Fibroblast of skin of back (primary cell): ENCODE measurements around the gene NFS1.
"Not testable (repeated sequence)": the region's sequence is repeated elsewhere in the genome, so short reads cannot be mapped to it uniquely, and the experiment has no call there.

Source experiments
- DNase-seq: peaks from one replicate; pipeline ENCODE4 v3.0.0-alpha.2; 2013

NFS1 gene

DNA sequence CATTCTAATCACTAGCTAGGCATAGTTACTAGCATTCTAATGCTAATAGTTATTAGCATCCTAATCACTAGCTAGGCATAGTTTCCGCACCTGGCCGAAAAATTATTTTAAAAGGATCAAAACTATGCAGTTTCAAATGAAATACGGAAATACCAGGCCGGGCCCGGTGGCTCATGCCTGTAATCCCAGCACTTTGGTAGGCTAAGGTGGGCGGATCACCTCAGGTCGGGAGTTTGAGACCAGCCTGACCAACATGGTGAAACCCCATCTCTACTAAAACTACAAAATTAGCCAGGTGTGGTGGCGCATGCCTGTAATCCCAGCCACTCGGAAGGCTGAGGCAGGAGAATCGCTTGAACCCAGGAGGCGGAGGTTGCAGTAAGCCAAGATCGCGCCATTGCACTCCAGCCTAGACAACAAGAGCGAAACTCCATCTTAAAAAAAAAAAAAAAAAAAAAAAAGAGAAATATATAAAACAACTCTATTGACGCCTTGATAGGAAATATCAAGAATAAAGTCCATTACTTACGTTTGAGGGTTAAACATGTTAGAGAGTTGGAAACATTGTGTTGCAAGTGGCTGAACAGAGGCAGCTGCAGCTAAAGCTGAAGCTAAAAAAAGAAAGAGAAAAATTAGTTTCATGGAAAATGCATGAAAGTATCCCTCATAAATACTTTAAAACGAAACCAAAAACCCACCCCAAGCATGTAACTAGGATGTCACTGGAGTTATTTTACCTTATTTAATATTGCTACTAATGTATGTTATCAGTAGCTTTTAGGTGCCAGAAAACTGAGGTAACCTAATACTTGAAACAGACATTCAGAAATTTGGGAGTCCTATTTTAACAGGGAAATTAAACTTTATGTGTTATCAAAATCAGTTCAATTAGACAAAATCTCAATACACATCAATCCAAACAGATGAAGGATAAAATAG, 7.7 kb upstream of the NFS1 start:
- DNase-seq, result not testable (repeated sequence)

DNA sequence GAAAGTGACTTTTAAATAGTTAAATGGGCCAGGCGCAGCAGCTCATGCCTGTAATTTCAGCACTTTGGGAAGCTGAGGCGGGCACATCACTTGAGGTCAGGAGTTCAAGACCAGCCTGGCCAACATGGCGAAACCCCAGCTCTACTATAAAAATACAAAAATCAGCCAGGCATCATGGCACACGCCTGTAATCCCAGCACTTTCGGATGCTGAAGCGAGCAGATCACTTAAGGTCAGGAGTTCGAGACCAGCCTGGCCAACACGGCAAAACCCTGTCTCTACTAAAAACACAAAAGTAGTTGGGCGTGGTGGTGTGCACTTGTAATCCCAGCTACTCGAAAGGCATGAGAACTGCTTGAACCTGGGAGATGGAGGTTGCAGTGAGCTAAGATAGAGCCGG, 6.7 kb upstream of the NFS1 start:
- DNase-seq, result not testable (repeated sequence)

DNA sequence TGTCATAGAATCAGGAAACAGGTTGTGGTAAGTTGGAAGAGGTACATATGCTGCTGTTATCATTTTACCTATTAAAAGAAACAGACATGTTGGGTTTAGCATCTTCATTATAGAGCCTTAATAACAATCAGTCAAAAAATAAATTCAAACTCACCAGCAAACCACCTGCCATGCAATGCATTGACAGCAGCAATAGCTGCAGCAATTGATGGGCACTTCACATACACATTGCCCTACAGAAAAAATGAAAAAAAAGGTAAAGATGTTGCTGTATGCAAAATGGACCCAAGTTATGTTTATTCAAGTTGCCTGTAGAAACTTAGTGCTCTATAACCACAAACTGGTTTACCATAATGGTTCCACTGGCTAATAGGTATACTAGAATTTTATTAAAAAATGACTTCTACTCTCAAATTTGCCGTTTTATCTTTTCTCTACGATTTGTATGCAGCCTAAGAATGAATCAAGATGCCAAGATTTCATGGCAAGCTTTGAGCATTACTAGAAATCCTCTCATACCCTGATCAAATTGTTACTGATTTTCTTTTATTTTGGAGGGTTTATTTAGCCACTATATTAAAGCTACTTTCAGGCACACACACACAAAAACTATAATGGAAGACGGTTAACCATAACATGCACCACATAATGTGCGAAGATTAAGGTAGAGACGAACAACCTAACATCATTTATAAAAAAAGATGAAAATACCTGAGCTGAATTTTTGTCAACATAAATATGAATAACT, 5.5 kb upstream of the NFS1 start:
- no peak for DNase-seq

DNA sequence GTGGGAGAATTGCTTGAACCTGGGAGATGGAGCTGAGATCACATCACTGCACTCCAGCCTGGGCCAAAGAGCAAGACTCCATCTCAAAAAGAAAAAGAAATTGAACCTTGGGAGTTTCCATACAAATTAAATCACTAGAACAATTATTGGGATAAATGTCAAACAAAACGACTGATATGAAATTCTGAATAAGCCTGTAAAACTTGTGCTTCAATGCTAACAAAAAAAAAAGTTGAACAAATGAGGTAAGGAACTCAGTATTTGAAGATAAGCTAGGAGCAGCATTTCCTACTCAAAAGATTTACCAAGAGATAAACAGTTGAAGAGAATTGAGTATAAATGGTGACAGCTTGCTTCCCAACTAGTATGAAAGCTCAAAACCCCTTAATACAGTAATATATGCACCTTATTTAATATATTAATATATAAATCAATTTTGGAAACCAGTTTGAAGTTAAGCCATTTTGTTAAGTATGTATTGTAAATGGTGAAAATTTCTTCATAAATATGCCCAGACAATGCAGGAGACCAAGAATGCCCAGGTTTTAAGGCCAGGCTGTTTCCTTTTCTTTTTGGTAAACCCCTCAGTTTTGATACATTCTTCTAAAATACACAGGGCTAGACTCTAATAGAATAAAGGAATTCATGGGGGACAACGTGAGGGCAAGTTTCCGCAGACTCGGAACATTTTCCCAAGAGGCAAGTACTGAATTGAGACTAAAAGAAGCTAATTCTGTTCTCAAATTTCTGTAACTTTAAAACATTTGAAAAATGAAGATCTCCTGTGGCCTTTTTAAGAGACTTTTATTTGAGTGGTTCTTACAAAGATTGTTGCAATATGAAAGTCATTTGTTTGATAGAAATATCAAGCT, 3.9 kb upstream of the NFS1 start:
- no peak for DNase-seq

DNA sequence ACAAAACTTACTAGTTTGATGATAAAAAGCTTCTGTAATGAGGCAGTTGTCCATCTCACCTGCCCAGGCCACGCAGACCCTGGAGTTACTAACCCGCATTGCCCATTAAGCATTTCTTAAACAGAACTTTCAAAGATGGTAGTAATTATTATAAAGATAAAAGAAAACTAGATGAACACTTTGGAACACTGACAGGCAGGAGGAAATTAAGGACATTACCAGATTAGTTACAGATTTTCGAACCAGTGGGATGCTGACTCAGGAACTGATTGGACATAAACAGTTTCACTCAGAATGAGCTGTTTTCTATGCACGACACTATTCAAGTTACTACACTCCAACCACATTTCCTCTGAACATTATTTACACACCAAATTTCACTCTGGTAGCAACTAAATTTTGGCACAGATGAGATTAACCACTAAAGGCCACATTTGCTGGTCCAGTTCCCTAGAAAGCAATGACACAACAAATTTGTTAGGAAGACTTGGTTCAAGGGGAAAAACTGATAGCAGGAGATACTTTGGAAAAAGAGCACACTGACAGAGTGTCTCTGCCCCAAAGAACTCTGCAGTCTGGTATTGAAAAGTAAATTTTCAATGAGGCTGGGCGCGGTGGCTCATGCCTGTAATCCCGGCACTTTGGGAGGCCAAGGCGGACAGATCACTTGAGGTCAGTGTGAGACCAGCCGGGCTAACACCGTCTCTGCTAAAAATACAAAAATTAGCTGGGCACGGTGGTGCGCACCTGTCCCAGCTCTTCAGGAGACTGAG, 3.1 kb upstream of the NFS1 start:
- no peak for DNase-seq

DNA sequence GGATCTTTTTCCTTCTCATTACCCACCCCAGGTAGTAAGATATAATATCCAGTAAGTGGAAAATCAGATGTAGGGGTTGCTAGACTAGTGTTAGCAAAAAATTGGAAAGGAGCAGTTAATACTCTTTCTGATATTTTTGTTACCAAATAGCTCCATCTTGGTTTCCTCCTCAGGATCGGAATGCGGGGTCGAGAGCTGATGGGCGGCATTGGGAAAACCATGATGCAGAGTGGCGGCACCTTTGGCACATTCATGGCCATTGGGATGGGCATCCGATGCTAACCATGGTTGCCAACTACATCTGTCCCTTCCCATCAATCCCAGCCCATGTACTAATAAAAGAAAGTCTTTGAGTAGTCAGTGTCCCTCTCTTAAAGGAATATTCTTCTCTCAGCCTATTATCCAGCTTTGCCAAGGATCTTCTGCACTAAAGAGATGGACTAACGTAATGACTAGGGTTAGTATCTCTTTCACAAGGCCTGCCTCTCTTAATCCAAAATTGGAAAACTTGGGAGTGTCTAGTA, 1.5 kb upstream of the NFS1 start:
- no peak for DNase-seq

DNA sequence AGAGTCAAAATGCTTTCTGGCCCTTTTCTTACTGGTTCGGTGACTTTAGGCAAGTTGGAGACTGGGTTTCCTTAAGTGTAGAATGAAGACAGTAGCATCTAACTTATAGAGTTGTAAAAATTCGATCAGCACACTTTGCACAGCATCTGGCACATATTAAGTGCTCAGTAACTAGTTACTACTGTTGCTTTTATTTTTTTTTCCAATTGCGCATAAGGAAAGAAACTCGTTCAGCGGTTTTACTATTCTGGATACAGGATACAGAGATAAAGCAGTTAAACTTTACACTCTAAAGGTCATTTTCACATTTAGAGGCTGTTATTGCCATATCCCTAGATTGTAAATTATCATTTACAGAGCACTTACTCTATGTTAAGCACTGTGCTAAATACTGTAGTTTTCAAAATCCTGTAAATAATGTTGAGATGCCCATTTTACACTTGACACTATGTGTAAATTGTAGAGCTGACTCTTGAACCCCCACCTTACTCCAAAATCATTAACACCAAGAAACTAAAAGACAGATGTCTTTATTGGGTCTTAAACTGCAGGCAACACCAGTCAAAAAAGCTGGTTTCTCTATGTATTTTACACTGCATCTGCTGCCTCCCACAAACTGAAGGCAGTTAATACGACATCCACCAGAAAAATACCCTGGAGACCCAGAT, 939 bp upstream of the NFS1 start:
- no peak for DNase-seq

DNA sequence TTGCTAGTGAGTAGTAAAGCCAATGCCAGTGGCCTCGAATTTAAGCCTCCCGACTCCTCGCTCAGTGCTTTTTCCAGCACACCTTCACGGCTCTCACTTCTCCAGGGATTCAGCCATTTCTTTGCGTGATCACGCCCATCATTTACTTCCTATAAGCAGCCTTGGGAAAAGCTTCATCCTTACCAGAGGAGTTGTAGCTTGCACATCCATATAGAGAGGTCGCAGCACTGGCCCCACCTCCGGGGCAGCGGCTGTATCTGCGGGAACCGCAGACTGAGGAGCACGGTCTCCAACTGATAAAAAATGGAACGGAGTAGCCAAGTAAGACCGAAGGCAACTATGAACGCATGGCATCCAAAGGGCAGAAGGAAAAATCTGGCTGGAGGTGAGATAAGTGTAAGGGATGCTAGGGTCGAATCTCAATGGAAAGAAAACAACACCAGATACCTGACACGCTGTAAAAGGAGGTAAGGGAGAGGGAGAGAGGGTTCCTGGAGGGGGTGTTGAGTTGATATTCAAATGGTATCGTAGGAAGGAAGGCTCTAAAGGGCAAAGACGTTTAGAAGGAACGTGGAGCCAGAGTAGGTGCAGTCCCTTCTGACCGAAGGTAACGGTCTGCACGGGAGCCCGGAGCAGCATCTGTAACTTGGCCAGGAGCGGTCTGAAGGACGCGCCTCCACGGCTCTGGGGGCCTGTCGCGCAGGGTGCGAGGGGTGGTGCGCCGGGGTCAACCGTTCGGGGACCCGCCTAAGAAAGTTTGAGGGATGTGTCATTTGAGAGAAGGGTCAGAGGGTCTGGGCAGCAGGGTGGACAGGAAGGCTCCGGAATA, 640 bp downstream of the NFS1 start:
- DNase-seq, result no peak

DNA sequence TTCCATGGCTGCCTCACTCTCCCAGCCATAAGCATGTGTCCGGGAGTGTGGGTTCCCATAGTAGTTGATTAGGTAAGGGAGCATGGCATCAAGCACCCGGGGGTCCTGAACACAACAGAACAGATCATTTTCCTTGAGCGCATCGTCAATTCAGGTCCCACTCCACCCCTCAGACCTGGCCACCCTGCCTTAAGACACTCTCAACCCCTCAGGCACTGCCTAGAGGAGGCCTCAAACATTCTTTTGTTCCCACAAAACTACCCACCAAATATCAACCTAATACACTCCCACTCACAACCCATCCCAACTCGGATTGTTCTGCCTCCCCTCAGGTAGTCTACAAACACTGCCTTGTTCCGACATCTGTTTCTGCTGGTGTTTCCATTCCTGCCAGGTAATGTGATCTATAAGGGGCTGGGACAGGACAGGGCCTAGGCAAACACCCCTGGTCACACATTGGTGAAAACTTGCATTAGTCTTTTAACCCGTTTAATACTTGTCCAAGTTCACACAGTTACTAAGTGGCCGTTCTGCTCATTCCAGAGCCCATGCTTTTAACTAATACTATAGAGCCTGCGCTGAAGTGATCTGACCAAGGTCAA, 1.4 kb downstream of the NFS1 start:
- DNase-seq, result no peak

DNA sequence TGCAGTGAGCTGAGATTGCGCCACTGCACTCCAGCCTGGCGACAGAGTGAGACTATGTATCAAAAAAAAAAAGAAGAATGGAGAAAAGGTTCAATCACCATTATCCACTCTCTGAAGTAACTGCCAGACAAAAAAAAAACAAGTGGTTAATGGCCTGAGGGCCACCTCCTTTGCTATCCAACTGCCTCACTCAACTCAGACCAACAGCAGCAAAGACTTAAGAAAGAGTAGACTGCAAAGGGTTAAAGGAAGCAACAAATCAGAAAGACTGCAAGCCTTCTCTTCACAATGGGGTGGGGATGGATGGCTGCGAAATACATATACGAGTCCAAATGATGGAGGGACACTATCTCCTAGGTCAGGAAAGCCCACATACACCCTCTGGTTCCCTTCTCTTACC, 3.2 kb downstream of the NFS1 start:
- no peak for DNase-seq

DNA sequence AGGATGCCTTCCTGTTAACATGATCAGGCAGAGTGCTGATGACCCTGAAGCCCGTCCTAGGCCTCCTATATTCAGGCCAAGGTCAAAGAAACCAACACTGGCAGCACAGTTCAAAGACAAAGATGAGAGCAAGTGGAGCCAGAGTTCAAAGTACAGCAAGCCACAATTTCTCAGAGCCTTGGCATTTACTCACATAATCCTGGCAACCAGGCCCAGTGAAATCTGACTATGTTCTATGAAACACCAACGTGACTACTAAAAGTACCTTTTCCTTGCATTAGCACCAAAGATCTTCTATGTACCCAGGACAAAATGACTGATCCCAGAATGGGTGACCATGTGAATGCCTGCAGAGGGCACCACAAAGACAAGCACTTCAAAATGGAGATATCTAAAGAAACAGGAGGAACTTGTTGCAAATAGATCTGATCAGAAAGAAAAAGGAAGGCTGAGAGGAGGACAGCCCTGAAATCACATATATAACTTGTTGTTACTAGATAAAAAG, 3.9 kb downstream of the NFS1 start:
- DNase-seq, result no peak

DNA sequence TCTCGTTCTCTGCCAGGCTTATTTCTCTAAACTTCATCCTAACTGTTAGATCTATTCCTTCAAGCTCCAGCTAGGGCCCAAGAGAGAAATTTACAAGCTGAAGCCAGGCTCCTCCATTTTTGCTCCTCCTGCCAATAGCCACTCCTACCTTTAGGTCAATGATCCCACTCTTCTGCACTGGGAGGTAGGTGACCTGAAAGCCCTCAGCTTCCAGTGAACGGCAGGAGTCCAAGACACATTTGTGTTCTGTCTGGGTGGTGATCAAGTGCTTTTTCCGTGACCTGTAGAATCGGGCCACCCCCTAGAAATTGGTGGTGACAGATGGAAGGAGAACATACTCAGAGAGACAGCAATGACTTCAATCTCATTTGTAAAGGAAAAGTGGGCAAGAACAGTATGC, 8.9 kb downstream of the NFS1 start:
- DNase-seq, result no peak

DNA sequence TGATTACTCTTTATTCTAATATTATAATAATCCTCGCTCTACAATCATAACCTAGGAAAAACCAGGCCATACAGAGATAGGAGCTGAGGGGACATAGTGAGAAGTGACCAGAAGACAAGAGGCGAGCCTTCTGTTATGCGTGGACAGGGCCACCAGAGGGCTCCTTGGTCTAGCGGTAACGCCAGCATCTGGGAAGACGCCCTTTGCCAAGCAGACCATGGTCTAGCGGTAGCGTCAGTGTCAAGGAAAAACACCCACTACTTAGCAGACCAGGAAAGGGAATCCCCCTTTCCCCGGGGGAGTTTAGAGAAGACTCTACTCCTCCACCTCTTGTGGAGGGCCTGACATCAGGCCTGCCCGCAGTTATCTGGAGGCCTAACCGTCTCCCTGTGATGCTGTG, 12.3 kb downstream of the NFS1 start:
- DNase-seq, result not testable (repeated sequence)

DNA sequence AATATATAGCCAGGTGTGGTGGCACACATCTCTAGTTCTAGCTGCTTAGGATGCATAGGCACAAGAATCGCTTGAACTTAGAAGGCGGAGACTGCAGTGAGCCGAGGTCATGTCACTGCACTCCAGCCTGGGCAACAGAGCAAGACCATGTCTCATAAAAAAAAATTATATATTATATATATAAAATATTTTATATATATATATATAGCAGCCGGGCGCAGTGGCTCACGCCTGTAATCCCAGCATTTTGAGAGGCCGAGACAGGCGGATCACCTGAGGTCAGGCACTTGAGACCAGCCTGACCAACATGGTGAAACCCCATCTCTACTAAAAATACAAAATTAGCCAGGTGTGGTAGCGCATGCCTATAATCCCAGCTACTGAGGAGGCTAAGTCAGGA, 13.8 kb downstream of the NFS1 start:
- DNase-seq, result not testable (repeated sequence)

DNA sequence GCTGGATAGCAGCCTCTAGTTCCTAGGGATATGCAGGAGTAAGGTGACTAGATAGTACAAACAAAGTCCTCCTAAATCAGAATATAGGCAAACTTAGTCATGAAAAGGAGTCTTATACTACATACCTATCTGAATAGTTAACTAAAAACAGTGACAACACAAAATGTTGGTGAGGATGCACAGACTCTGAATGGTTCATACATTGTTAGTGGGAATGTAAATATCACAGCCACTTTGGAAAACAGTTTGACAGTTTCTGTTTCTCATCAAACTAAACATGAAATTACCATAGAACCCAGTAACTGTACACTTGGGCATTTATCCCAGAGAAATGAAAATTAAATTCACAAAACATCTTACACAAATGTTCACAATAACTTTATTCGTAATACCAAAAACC, 17.2 kb downstream of the NFS1 start:
- DNase-seq, result no peak

DNA sequence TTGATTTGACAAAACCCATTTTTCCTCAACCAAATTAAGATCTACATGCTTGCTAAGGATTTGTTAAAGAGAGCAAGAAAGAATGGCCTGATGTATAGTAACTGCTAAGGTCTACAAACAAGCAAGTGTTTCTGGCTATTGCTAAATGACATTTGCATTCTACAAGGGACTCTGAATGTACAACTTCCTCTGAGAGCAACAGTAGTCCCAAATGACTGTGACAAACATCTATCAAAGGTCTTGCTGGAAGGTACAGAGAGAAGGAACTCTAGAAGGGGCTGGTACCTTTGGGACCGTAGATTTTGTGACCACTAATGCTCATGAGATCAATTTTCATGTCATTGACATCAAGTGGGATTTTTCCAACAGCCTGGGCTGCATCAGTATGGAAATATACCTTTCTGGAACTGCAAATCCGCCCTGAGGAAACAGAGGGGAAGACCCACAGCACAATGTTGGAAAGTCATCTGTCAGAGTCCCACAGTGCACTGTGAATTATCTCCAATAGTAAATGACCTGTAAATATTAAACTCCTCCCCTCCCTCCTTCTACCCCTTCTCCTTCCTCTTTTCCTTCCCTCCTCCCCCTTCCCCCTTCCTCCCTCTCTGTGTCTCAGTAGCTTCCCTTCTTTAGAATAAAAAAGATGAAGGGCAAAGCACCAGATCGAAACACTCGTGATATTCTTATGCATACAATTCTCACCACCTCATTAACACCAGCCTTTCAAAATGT, 18.5 kb downstream of the NFS1 start:
- DNase-seq, result no peak

DNA sequence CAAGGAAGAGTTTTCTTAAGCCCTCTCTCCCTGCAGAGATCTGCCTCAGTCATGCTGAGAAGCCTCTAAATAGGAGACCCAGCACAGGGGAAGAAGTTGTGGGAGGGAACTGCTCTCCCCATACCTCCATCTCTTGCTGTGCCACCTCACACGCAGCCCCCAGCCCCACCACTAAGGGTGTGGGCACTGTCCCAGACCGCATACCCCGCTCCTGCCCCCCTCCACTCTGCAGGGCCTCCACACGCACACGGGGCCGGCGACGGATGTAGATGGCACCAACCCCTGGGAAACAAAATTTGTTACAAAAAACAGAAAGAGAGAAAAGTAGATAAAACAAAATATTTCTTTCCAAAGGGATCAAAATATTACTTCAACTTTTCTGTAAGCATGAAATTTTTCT, 24.2 kb downstream of the NFS1 start:
- no peak for DNase-seq

DNA sequence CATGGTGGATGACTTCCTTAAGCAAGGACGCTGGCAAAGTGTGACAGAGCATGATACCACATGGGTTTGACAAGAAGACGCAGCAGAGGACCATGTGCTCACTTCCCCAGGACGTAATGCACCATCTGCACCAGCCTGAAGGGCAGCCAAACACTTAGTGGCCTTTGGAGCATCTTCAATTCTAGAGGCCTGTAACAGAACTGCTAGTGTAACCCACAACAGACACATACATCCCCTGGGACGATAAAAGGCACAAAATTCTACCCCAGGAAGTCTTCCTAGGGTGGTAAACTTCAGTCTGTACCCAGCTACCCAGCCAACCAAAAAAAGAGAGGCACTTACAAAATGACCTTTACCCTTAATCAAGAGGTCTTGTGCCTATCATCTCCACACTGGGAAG, 25.3 kb downstream of the NFS1 start:
- no peak for DNase-seq

DNA sequence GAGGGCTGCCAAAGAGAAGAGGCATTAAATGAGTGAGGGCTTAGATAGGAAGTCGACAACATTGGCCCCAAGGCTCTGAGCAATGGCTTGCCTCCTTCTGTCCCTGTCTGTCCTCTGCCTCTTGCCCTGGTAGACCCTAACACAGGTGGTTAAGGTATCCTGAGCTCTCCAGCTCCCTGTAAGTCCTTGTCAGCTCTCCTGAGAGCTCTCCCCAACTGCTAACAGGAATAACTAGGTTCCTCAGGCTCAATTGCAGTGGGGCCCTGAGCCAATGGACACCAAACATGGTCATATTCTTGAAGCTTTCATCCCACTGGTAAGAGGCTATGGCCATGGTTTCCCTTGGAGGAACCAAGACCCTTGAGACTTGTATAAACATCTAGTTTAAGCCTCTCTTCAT, 29.5 kb downstream of the NFS1 start:
- no peak for DNase-seq
